H9 (cell line): ENCODE results near the gene DHRS7B. TPM values are rescaled to one million over a fixed set of nuclear protein-coding genes. Genes with fewer than 3 reads are reported as not detected.
"Not testable (repeated sequence)": the region's sequence is repeated elsewhere in the genome, so short reads cannot be mapped to it uniquely, and the experiment has no call there.

ENCODE experiments used
- DNase-seq: peaks from one replicate; pipeline ENCODE4 v3.0.0-alpha.2; 2017
- H2AFZ ChIP-seq: one replicate; pipeline ENCODE4 v1.6.1; 2013; ENCODE audit warnings: mild to moderate bottlenecking, low read length, control low read depth, moderate library complexity
- H2AK5ac ChIP-seq: 2 replicates; pipeline ENCODE4 v1.6.1; 2013; ENCODE audit warnings: low read length, control low read depth, mixed read lengths; ENCODE audit not compliant: insufficient read length
- H2BK120ac ChIP-seq: one replicate; pipeline ENCODE4 v1.6.1; 2013; ENCODE audit warnings: low read depth, mild to moderate bottlenecking, low read length, control low read depth, inconsistent platforms; ENCODE audit not compliant: poor library complexity, severe bottlenecking
- H2BK12ac ChIP-seq: 2 replicates; pipeline ENCODE4 v1.6.1; 2013; ENCODE audit warnings: low read length, control low read depth, mixed read lengths, low read depth; ENCODE audit not compliant: insufficient read length
- H2BK15ac ChIP-seq: 2 replicates; pipeline ENCODE4 v1.6.1; 2013; ENCODE audit warnings: low read depth, low read length, control low read depth
- H2BK20ac ChIP-seq: one replicate; pipeline ENCODE4 v1.6.1; 2013; ENCODE audit warnings: low read depth, mild to moderate bottlenecking, low read length, control low read depth, inconsistent platforms; ENCODE audit not compliant: poor library complexity, severe bottlenecking
- H2BK5ac ChIP-seq: 2 replicates; pipeline ENCODE4 v1.6.1; 2013; ENCODE audit warnings: low read length, control low read depth, mixed read lengths; ENCODE audit not compliant: insufficient read length
- H3K14ac ChIP-seq: 2 replicates; pipeline ENCODE4 v1.6.1; 2013; ENCODE audit warnings: low read length, control low read depth; ENCODE audit not compliant: insufficient read depth
- H3K18ac ChIP-seq: 2 replicates; pipeline ENCODE4 v1.6.1; 2013; ENCODE audit warnings: low read depth, mild to moderate bottlenecking, mixed read lengths, low read length, control low read depth; ENCODE audit not compliant: insufficient read length
- H3K23ac ChIP-seq: 2 replicates; pipeline ENCODE4 v1.6.1; 2013; ENCODE audit warnings: low read length, control low read depth, mixed read lengths, low read depth; ENCODE audit not compliant: insufficient read length
- H3K23me2 ChIP-seq: 2 replicates; pipeline ENCODE4 v1.6.1; 2013; ENCODE audit warnings: low read depth, mild to moderate bottlenecking, mixed read lengths, low read length, control low read depth; ENCODE audit not compliant: insufficient read length, poor library complexity, severe bottlenecking
- H3K27ac ChIP-seq: 2 replicates; pipeline ENCODE4 v1.5.1; 2013; ENCODE audit warnings: low read length, control low read depth, mixed read lengths, low read depth; ENCODE audit not compliant: insufficient read length
- H3K27me3 ChIP-seq: 2 replicates; pipeline ENCODE4 v1.6.1; 2013; ENCODE audit warnings: low read length, control low read depth, inconsistent platforms; ENCODE audit not compliant: insufficient read depth
- H3K4ac ChIP-seq: 2 replicates; pipeline ENCODE4 v1.6.1; 2013; ENCODE audit warnings: low read depth, mild to moderate bottlenecking, control low read depth, inconsistent platforms, low read length, moderate library complexity
- H3K4me1 ChIP-seq: 2 replicates; pipeline ENCODE4 v1.6.1; 2013; ENCODE audit warnings: low read length, control low read depth, inconsistent platforms; ENCODE audit not compliant: insufficient read depth
- H3K4me2 ChIP-seq: 2 replicates; pipeline ENCODE4 v1.6.1; 2013; ENCODE audit warnings: low read length, control low read depth, mixed read lengths; ENCODE audit not compliant: insufficient read length, insufficient read depth
- H3K56ac ChIP-seq: 2 replicates; pipeline ENCODE4 v1.6.1; 2013; ENCODE audit warnings: low read depth, mild to moderate bottlenecking, mixed read lengths, low read length, control low read depth; ENCODE audit not compliant: insufficient read length
- H3K79me1 ChIP-seq: 2 replicates; pipeline ENCODE4 v1.6.1; 2013; ENCODE audit warnings: low read depth, mild to moderate bottlenecking, moderate library complexity, low read length, control low read depth, inconsistent platforms; ENCODE audit not compliant: insufficient read depth, poor library complexity, severe bottlenecking
- H3K79me2 ChIP-seq: 2 replicates; pipeline ENCODE4 v1.6.1; 2013; ENCODE audit warnings: low read length, control low read depth, inconsistent platforms; ENCODE audit not compliant: insufficient read depth
- H3K9ac ChIP-seq: 2 replicates; pipeline ENCODE4 v1.6.1; 2013; ENCODE audit warnings: low read length, control low read depth, mixed read lengths; ENCODE audit not compliant: insufficient read length; ENCODE audit errors: extremely low read depth
- H3K9me3 ChIP-seq: one replicate; pipeline ENCODE4 v1.6.1; 2013; ENCODE audit warnings: low read depth, low read length, inconsistent platforms; ENCODE audit not compliant: control insufficient read depth
- H3T11ph ChIP-seq: one replicate; pipeline ENCODE4 v1.6.1; 2013; ENCODE audit warnings: mild to moderate bottlenecking, low read length, control low read depth, inconsistent platforms
- H4K20me1 ChIP-seq: one replicate; pipeline ENCODE4 v1.6.1; 2013; ENCODE audit not compliant: control insufficient read depth, insufficient read length, insufficient read depth
- H4K5ac ChIP-seq: 2 replicates; pipeline ENCODE4 v1.6.1; 2013; ENCODE audit warnings: low read depth, mild to moderate bottlenecking, mixed read lengths, low read length, control low read depth; ENCODE audit not compliant: insufficient read length
- H4K8ac ChIP-seq: replicated peaks from 2 replicates; pipeline ENCODE4 v1.6.1; 2013; ENCODE audit warnings: low read length, control low read depth, mixed read lengths, low read depth; ENCODE audit not compliant: insufficient read length
- H4K91ac ChIP-seq: 2 replicates; pipeline ENCODE4 v1.6.1; 2013; ENCODE audit warnings: low read depth, mild to moderate bottlenecking, moderate library complexity, mixed read lengths, low read length, control low read depth; ENCODE audit not compliant: insufficient read length
- H3K27ac Mint-ChIP-seq, 3 experiments: 2 replicates in 2 of 3; 3 replicates in 1 of 3; pipeline ENCODE4 v1.8.0; 2020 to 2021; ENCODE audit warnings: mixed read lengths in 3 of 3, mild to moderate bottlenecking in 1 of 3, moderate library complexity in 1 of 3
- H3K27me3 Mint-ChIP-seq: 2 replicates; pipeline ENCODE4 v1.8.0; 2021; ENCODE audit warnings: low read depth, mild to moderate bottlenecking, moderate library complexity, mixed read lengths
- H3K36me3 Mint-ChIP-seq, 3 experiments: 2 replicates in 2 of 3; 3 replicates in 1 of 3; pipeline ENCODE4 v1.8.0; 2020 to 2021; ENCODE audit warnings: low read depth in 3 of 3, mixed read lengths in 3 of 3; ENCODE audit not compliant: insufficient read depth in 1 of 3
- H3K4me1 Mint-ChIP-seq, 2 experiments: 2 replicates each; pipeline ENCODE4 v1.8.0; 2020; ENCODE audit warnings: mixed read lengths in 2 of 2
- H3K4me3 Mint-ChIP-seq, 2 experiments: 2 replicates in 1 of 2; 3 replicates in 1 of 2; pipeline ENCODE4 v1.8.0; 2020 to 2021; ENCODE audit warnings: mild to moderate bottlenecking in 2 of 2, mixed read lengths in 2 of 2, moderate library complexity in 1 of 2
- H3K9me3 Mint-ChIP-seq, 2 experiments: 2 replicates in 1 of 2; 3 replicates in 1 of 2; pipeline ENCODE4 v1.8.0; 2020; ENCODE audit warnings: mild to moderate bottlenecking in 2 of 2, mixed read lengths in 2 of 2, moderate library complexity in 1 of 2
- CTCF ChIP-seq: fragments of 200-600 bp; sonication (generic); conservative IDR thresholded peaks from 3 replicates; pipeline ENCODE4 v1.8.0; 2021; ENCODE audit warnings: antibody characterized with exemption, mild to moderate bottlenecking
- WGBS: extraction: QIAGEN DNeasy Blood & Tissue Kit; methylation state at CpG from one replicate; pipeline ENCODE4 v1.1.7; 2013; ENCODE audit warnings: missing lambda C conversion rate, low lambda C conversion rate, mixed read lengths; ENCODE audit not compliant: insufficient read length; ENCODE audit errors: extremely low coverage; 5-methylcytosine and 5-hydroxymethylcytosine counted together
- total RNA-seq: library from RNA; stranded (reverse); gene quantifications from 2 replicates; pipeline ENCODE4 v1.2.1, GENCODE V29; 2021

DHRS7B gene
- total RNA-seq, 1 experiment from 2014 or later = 20.3 TPM

- Histone ChIP-seq H3K79me1 (no peaks in the 10 kb centered on the region), H3K79me2 (no peaks in the 10 kb centered on the region), H2AFZ (no peak overlapping the region), H3T11ph (no peak overlapping the region), H3K56ac (no peak overlapping the region), H2AK5ac (no peak overlapping the region), H3K4ac (no peak overlapping the region), H2BK120ac (no peak overlapping the region), H3K14ac (no peak overlapping the region), H3K9me3 (peaks cover 7% of the 10 kb centered on the region), H4K5ac (no peak overlapping the region), H2BK12ac (no peak overlapping the region), H4K91ac (no peak overlapping the region), H3K4me2 (no peak overlapping the region), H4K20me1 (no peaks in the 10 kb centered on the region), H3K18ac (no peak overlapping the region), H3K27me3 (no peaks in the 10 kb centered on the region), H2BK5ac (no peak overlapping the region), H3K23ac (no peak overlapping the region), H3K27ac (no peak overlapping the region), H3K4me1 (no peaks in the 10 kb centered on the region; the same call in 1 of the 2 replicates), H2BK20ac (no peak overlapping the region), H2BK15ac (no peak overlapping the region), H4K8ac (no peak overlapping the region), H3K23me2 (no peaks in the 10 kb centered on the region), H3K9ac (no peak overlapping the region)
- no CpG with 5 or more reads among the region's 3 CpGs for WGBS
- Mint-ChIP-seq H3K4me1 (peaks cover 25 to 27% of the 10 kb centered on the region in 2 experiments), H3K27me3 (no peaks in the 10 kb centered on the region; the same call in 1 of the 2 replicates), H3K9me3 (peaks cover 37 to 67% of the 10 kb centered on the region in 2 experiments), H3K4me3 (no peak overlapping the region), H3K27ac (no peak overlapping the region), H3K36me3 (peaks cover 42 to 66% (median 52%) of the 10 kb centered on the region in 3 experiments)
- no peak for DNase-seq
- no peak for TF ChIP-seq CTCF
Observed at GRCh38 chr17:21143695-21144094, 16.9 kb downstream of the DHRS7B start.

- H2BK12ac ChIP-seq, H4K5ac ChIP-seq, H2AFZ ChIP-seq, H3K4ac ChIP-seq, H3K79me2 ChIP-seq, H3T11ph ChIP-seq, H3K18ac ChIP-seq, H4K20me1 ChIP-seq, H3K27ac ChIP-seq, H4K91ac ChIP-seq, H3K27me3 Mint-ChIP-seq, H3K23ac ChIP-seq, H3K4me2 ChIP-seq, H3K27me3 ChIP-seq, H3K79me1 ChIP-seq, H3K4me1 ChIP-seq, H2AK5ac ChIP-seq, H4K8ac ChIP-seq, H3K14ac ChIP-seq, H2BK5ac ChIP-seq, H3K23me2 ChIP-seq, H3K9ac ChIP-seq, H2BK120ac ChIP-seq, DNase-seq, H3K56ac ChIP-seq, H3K9me3 ChIP-seq, H3K4me3 Mint-ChIP-seq, H2BK15ac ChIP-seq, H2BK20ac ChIP-seq, H3K27ac Mint-ChIP-seq: not testable (repeated sequence)
- peaks cover 43 to 66% (median 53%) of the 10 kb centered on the region in 3 experiments for H3K36me3 Mint-ChIP-seq
- WGBS = no CpG with 5 or more reads among the region's 3 CpGs
- peaks cover 37 to 67% of the 10 kb centered on the region in 2 experiments for H3K9me3 Mint-ChIP-seq
- peaks cover 25 to 27% of the 10 kb centered on the region in 2 experiments for H3K4me1 Mint-ChIP-seq
Observed at GRCh38 chr17:21144299-21144698, 17.5 kb downstream of the DHRS7B start.
